NCI-H2227 (cell line): Measurements from ENCODE around the gene ZNF740.
A peak's percentile ranks its signal among the peaks of the same experiment; 100 is the strongest.

Source experiments
- DNase-seq: peaks from one replicate; lab custom pipeline; 2025; ENCODE audit not compliant: unreplicated experiment; lab: John Stamatoyannopoulos, UW

ZNF740 gene

GRCh38 chr12:53225635-53226424 lies 45.3 kb downstream of the ZNF740 start:
- DNase-seq = peak; percentile 24

DNA sequence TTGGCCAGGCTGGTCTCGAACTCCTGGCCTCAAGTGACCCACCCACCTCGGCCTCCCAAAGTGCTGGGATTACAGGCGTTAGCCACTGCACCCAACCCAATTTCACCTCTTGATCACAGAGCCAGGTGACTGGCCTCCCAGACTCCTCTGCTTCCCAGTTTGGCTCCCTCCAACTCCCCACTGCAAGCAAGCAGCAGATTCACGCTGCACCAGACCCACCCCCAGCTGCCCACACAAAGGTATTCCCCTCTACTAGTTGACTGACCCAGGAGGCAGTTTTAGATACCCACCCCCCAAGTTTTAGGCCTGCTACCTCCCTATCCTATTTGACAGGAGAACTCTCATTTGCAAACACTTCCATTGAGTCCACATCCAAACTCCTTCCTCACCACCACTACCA lies 46.3 kb downstream of the ZNF740 start:
- DNase-seq = no peak

- DNase-seq = no peak
These were observed 46.8 kb downstream of the ZNF740 start for GRCh38 chr12:53227341-53227740.

DNA sequence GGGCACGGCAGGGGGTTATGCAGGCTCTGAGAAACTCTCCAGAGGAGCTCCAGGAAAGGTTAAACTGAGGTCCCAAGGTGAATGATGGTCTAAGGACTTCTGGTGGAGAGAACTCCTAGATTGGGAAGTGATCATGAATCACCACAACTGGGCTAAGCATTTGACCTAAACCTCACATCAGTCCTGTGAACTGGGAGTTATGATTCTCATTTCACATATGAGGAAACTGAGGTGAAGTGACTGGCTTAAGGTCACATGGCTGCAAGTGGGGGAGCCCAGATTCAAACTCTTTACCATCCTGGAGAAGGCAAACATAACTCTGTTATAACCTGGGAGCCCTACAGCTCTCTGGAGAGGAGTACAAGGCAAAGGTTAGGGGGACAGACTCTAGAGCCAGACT lies 47.3 kb downstream of the ZNF740 start:
- no peak for DNase-seq

DNA sequence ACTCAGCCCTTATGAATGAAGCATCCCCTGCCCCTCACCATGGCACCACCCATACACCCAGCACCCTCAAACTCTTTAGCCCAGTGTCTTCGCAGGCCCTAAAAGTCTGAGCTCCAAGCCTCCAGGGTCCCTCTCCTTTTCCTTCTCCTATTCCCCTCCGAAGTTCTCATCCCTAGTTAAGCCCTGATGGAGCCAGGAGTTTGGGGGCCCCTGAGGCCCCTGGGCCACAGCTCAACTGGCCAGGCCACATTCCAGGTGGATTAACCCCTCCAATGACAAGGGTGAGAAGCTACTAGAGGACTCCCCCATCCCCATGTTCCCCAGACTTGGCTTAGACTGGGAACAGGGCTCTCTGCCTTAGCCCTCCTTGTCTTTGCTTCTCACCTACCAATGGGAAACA lies 48.9 kb downstream of the ZNF740 start:
- no peak for DNase-seq

DNA sequence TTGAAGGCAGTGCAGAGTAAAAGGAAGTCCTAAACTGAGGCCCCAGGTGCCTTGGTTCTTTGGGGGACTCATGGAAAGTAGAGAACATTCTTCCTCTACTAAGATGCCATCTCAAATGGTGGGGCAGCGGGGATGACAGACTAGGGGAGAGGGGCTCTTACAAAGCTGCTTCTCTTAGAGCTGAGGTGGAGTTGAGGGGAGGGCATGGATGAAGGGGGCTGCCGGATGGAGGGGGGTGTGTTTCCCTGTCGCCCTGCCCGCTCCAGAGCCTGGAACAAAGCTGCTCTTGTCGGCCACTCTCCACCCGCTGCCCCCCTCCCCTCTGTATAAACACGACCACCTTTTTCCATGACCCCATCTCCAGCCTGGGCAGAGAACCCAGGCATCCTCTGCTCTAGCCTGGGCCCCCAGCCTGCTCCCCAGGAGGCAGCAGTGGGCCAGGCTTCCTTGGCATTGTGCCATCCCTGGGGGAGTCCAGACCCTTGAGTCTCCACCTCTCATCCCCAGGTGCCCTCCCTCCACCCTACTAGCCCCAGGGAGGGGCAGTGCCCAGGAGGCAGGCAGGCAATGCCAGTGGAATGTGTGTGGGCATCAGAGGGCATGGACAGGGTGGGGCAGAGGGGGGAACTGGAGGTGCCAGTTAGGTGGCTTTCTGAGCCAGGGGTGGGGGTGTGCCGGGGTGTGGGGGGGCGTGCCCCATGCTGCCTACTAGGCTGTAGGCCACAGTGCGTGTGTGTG lies 49.8 kb downstream of the ZNF740 start:
- no peak for DNase-seq

GRCh38 chr12:53231671-53231920 lies 51.1 kb downstream of the ZNF740 start:
- DNase-seq = no peak

- peak; percentile 21 for DNase-seq
These were observed 51.6 kb downstream of the ZNF740 start, which contains the start of gene RARG for GRCh38 chr12:53231921-53232645. TSS of gene RARG (minus strand) at chr12:53232209. CDS start at chr12:53227545, 4,664 bp downstream.

GRCh38 chr12:53232646-53233461 lies 52.3 kb downstream of the ZNF740 start:
- DNase-seq = peak; percentile 36

DNA sequence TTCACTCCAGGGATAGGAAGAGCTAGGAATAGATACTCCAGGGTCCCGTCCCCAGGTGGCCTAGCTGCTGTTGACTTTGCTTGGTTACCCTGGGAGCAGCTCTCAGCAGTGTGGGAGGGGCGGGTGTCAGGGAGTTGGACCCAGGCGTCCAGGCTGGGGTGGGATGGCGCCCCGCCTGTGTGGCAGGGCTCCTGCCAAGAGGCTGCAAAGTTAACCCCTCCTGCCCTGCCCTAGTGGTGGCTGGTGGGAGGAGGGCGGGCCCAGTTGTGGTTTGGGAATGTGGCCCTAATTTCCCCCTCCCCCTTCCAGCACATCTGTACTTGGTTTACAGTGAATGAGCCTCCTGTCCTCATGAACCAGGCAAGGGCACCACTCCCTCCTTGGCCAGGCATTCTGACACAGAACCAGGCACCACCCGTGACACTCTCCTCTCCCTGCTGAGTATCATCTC lies 53.2 kb downstream of the ZNF740 start:
- DNase-seq = no peak

GRCh38 chr12:53234271-53234914 lies 53.9 kb downstream of the ZNF740 start:
- peak; percentile 65 for DNase-seq

- DNase-seq = no peak
These were observed 54.6 kb downstream of the ZNF740 start for GRCh38 chr12:53235164-53235563.

DNA sequence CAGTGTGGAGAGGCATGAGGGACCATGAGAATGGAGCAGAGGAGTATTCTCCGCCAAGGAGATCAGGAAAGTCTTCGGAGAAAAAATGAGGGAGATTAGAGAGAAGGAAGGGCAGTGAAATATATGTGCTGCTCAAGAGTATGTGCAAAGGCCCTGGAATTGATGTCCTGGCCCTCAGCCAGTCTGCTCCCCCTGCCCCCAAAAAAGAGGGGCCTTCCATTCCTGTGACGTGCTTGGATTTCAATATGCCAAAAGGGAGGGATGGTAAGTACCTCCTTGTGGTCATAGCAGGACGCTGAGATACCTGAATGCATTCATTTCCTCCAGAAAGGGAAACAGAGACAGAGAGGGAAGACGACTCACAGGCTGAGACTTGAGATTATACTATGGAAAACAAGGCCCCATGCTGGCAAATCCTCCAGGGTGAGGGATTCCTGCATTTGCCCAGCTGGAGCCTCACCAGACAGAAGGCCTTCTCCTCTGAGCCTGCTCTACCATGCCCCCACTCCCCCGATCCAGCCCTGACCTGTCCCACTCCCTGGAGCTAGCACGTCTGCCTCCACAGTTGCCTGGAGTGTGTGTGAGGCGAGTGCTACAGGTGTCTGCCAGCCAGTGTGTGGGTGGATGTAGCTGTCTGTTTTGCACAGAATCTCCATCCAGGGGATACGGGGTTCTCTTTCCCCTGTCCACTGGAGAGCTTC lies 55.4 kb downstream of the ZNF740 start:
- no peak for DNase-seq

GRCh38 chr12:53236443-53237111 lies 56.1 kb downstream of the ZNF740 start:
- no peak for DNase-seq

GRCh38 chr12:53239643-53240258 lies 59.2 kb downstream of the ZNF740 start:
- DNase-seq = no peak

DNA sequence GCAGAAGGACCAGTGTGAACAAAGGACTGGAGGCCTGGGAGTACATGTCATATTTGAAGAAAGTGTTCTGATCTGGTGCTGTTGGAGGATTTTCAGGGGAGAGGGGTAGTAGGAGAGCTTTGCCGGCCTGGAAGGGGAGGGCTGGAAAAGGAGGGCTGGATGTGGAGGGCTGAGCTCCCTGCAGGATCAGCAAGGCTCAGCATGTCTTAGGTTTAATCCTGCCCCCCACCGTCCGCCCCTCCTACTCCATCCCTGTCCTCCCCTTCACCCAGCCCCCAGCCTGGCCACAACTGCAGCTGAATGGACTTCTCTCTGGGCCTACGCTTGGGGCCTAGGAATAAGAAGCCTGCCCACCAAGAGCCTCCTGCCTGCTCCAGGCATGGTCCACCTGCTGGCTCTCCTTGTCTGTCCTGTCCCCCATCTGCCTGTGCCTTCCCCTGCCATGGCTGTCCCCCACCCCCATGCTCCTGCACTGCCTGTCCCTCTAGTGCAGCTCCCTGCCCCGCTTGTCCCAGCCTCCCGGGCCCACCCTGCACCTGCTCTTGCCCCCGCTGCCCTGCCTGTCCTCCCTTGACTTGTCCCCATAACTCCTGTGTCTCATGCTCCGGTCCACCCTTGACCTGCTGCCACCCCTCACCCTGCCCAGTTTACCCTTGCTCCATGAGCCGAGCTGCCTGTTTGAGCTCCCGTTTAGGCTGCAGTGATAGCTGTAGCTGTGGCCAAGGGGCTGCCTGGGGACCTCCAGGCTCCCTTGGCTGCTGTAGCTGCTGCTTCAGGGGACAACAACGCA lies 61.3 kb downstream of the ZNF740 start:
- no peak for DNase-seq

DNA sequence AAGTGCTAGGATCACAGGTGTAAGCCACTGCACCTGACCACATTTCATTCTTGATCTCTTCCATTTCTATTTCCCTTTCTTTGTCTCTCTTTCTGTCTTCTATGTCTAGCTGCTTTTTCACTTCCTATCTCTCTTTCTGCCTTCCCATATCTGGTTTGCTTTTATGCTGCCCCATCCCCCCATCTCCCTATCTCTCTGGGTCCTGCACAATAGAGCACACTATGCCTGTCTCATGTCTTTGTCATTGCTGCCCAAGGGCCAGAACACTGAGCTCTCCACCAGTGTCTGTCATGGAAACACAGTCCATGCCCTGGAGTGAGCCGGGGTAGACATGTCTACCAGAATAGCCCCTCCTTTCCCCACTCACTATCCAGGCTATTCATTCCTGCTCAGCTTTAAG lies 63.8 kb downstream of the ZNF740 start:
- no peak for DNase-seq
